ENCODE measurements around the gene AEBP2. TPM values are rescaled to one million over a fixed set of nuclear protein-coding genes. Genes with fewer than 3 reads are reported as not detected.

Gene AEBP2
- total and polyA plus RNA-seq, 8 donors = 28.2 to 58.6 (median 54.2) TPM

GRCh38 chr12:19440019-19440858 is 947 bp downstream of the AEBP2 start:
- peak; percentile 43 for ATAC-seq
- TF ChIP-seq CTCF (IDR thresholded peaks at IDR 0.05) = no peak
- Histone ChIP-seq H3K4me3 (peak overlapping the region; percentile 95 to 98), H3K27ac (peak overlapping the region; percentile 89 to 90), H3K36me3 (peaks cover 0 to 9% of the 10 kb centered on the region in 2 donors), H3K4me1 (peaks cover 11 to 39% of the 10 kb centered on the region in 2 donors), H3K27me3 (no peaks in the 10 kb centered on the region), H3K9me3 (peaks cover 0 to 5% of the 10 kb centered on the region in 2 donors)
- intact Hi-C loops (cut with DNase I) = no loop called here
- DNase-seq = peak; percentile 59 to 91 (median 68)

- TF ChIP-seq CTCF (IDR thresholded peaks at IDR 0.05) = no peak
- Histone ChIP-seq H3K9me3 (peaks cover 0 to 5% of the 10 kb centered on the region in 2 donors), H3K36me3 (peaks cover 0 to 9% of the 10 kb centered on the region in 2 donors), H3K4me3 (peak overlapping the region; percentile 95 to 98), H3K4me1 (peaks cover 11 to 46% of the 10 kb centered on the region in 2 donors), H3K27ac (peak overlapping the region; percentile 89 to 90), H3K27me3 (no peaks in the 10 kb centered on the region)
- ATAC-seq = no peak
- intact Hi-C loops (cut with DNase I) = no loop called here
- no peak for DNase-seq
Measured at GRCh38 chr12:19440916-19441315, 1.6 kb downstream of the AEBP2 start.

- peaks cover 0 to 9% of the 10 kb centered on the region in 2 donors for H3K36me3 ChIP-seq
- no peak overlapping the region for H3K27ac ChIP-seq
- TF ChIP-seq CTCF (IDR thresholded peaks at IDR 0.05) = no peak
- H3K27me3 ChIP-seq = no peaks in the 10 kb centered on the region
- peaks cover 11 to 53% of the 10 kb centered on the region in 2 donors for H3K4me1 ChIP-seq
- intact Hi-C loops (cut with DNase I) = no loop called here
- no peak overlapping the region for H3K4me3 ChIP-seq
- DNase-seq (no peak), ATAC-seq (no peak)
- H3K9me3 ChIP-seq = peaks cover 0 to 5% of the 10 kb centered on the region in 2 donors
Measured at GRCh38 chr12:19443585-19443984, 4.3 kb downstream of the AEBP2 start.

GRCh38 chr12:19444097-19444496 is 4.8 kb downstream of the AEBP2 start:
- TF ChIP-seq CTCF (IDR thresholded peaks at IDR 0.05) = no peak
- no peak overlapping the region for H3K4me3 ChIP-seq
- intact Hi-C loops (cut with DNase I) = no loop called here
- H3K4me1 ChIP-seq = peaks cover 11 to 55% of the 10 kb centered on the region in 2 donors
- peaks cover 0 to 9% of the 10 kb centered on the region in 2 donors for H3K36me3 ChIP-seq
- no peak for DNase-seq
- no peak overlapping the region for H3K27ac ChIP-seq
- ATAC-seq = no peak
- H3K27me3 ChIP-seq = no peaks in the 10 kb centered on the region
- H3K9me3 ChIP-seq = peaks cover 0 to under 1% of the 10 kb centered on the region in 2 donors

- intact Hi-C loops (cut with DNase I) = no loop called here
- no peak for ATAC-seq
Measured at GRCh38 chr12:19447386-19447785, 8.1 kb downstream of the AEBP2 start.

More at GRCh38 chr12:19447386-19447785, 8.1 kb downstream of the AEBP2 start:
- DNase-seq = no peak
- Histone ChIP-seq H3K27ac (no peak overlapping the region), H3K4me1 (peaks cover 16 to 65% of the 10 kb centered on the region in 2 donors), H3K27me3 (no peaks in the 10 kb centered on the region), H3K9me3 (no peaks in the 10 kb centered on the region), H3K36me3 (peaks cover 0 to 9% of the 10 kb centered on the region in 2 donors), H3K4me3 (no peak overlapping the region)
- TF ChIP-seq CTCF (IDR thresholded peaks at IDR 0.05) = no peak

Data from left lung (tissue), 10 donors.